ENCODE measurements around the gene WDR5. TPM values are rescaled to one million over a fixed set of nuclear protein-coding genes. Genes with fewer than 3 reads are reported as not detected.

Gene WDR5
- total RNA-seq, 1 donor from 2014 or later = 13.9 TPM

DNA sequence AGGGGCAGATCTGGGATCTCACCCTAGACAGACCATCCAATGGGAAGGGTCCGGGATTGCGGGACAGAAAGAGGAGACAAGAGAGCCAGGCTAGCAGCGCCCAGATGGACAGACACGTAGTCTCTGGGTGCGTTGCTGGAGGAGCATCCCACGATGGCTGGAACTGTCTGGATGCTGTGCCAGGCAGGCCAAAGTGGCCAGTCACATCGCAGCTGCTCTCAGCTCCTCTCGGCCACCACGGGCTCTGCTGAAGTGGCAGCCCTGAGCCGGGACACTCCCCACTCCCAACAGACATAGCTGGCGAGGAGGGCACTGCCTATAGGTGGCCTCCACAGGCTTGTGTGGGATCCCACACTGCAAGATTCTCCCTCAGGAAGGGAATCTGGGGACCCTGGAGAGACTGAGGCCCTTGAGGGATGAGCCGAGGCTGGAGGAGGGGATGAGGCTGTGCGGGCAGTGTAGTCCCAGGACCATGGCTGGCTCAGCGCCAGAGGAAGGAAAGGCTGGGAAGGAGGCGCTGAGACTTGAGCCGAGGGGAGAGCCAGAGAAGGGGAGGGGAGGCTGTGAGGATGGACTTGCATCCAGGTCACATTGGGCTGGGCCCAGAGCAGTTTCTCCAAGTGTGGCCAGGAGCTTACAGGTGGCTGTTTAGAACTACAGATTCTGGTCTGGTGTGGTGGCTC is 10.3 kb upstream of the WDR5 start:
- H3K27me3 ChIP-seq = no peaks in the 10 kb centered on the region
- DNase-seq (ENCODE audit: low spot score in 2 of 2) = no peak
- H3K4me3 ChIP-seq = no peak overlapping the region
- intact Hi-C loops (cut with DNase I) = no loop called here
- no peaks in the 10 kb centered on the region for H3K36me3 ChIP-seq
- H3K4me1 ChIP-seq = no peaks in the 10 kb centered on the region
- TF ChIP-seq, protein P1, sequence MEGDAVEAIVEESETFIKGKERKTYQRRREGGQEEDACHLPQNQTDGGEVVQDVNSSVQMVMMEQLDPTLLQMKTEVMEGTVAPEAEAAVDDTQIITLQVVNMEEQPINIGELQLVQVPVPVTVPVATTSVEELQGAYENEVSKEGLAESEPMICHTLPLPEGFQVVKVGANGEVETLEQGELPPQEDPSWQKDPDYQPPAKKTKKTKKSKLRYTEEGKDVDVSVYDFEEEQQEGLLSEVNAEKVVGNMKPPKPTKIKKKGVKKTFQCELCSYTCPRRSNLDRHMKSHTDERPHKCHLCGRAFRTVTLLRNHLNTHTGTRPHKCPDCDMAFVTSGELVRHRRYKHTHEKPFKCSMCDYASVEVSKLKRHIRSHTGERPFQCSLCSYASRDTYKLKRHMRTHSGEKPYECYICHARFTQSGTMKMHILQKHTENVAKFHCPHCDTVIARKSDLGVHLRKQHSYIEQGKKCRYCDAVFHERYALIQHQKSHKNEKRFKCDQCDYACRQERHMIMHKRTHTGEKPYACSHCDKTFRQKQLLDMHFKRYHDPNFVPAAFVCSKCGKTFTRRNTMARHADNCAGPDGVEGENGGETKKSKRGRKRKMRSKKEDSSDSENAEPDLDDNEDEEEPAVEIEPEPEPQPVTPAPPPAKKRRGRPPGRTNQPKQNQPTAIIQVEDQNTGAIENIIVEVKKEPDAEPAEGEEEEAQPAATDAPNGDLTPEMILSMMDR (IDR thresholded peaks at IDR 0.05) = no peak
- no peaks in the 10 kb centered on the region for H3K9me3 ChIP-seq
- no peak overlapping the region for H3K27ac ChIP-seq

DNA sequence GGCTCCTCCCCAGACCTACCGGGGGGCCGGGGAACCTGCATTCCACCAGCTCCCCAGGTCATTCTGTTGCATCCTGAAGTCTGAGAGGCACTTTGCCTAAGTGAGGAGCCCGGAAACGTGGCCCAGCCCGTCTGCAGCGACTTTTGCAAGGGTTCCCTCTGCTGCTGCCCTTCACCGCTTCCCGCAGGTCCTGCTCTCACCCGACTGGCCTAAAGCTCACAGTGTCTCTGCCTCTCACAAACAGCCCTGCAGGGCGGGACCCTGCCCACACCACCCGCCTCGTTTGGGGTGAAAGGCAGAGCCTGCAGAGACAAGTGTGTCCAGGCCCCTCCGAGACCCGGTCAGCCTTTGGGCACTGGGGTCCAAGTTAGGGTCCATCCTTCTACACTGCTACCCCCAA is 9.5 kb upstream of the WDR5 start:
- Histone ChIP-seq H3K27ac (no peak overlapping the region), H3K9me3 (no peaks in the 10 kb centered on the region), H3K27me3 (no peaks in the 10 kb centered on the region), H3K4me1 (peaks cover 0 to 6% of the 10 kb centered on the region in 2 donors), H3K4me3 (no peak overlapping the region), H3K36me3 (no peaks in the 10 kb centered on the region)
- intact Hi-C loops (cut with DNase I) = no loop called here
- no peak for DNase-seq (ENCODE audit: low spot score in 2 of 2)
- TF ChIP-seq, protein P1 (IDR thresholded peaks at IDR 0.05) = no peak

GRCh38 chr9:134127065-134127580 is 8.8 kb upstream of the WDR5 start:
- DNase-seq (ENCODE audit: low spot score in 2 of 2) = no peak
- no peak overlapping the region for H3K27ac ChIP-seq
- peaks cover 0 to 8% of the 10 kb centered on the region in 2 donors for H3K4me1 ChIP-seq
- TF ChIP-seq, protein P1 (IDR thresholded peaks at IDR 0.05) = no peak
- H3K27me3 ChIP-seq = no peaks in the 10 kb centered on the region
- no peak overlapping the region for H3K4me3 ChIP-seq
- intact Hi-C loops (cut with DNase I) = no loop called here
- H3K36me3 ChIP-seq = no peaks in the 10 kb centered on the region
- no peaks in the 10 kb centered on the region for H3K9me3 ChIP-seq

- TF ChIP-seq, protein P1 (IDR thresholded peaks at IDR 0.05) = no peak
- no peak overlapping the region for H3K27ac ChIP-seq
- peaks cover 0 to 8% of the 10 kb centered on the region in 2 donors for H3K4me1 ChIP-seq
Observed at GRCh38 chr9:134127616-134128015, 8.3 kb upstream of the WDR5 start.

GRCh38 chr9:134128727-134129679 is 6.9 kb upstream of the WDR5 start:
- no peak for DNase-seq (ENCODE audit: low spot score in 2 of 2)
- H3K9me3 ChIP-seq = no peaks in the 10 kb centered on the region
- peaks cover 0 to 8% of the 10 kb centered on the region in 2 donors for H3K4me1 ChIP-seq
- intact Hi-C loops (cut with DNase I) = no loop called here
- H3K4me3 ChIP-seq = no peak overlapping the region
- no peak overlapping the region for H3K27ac ChIP-seq
- TF ChIP-seq, protein P1 (IDR thresholded peaks at IDR 0.05) = no peak
- no peaks in the 10 kb centered on the region for H3K36me3 ChIP-seq
- no peaks in the 10 kb centered on the region for H3K27me3 ChIP-seq

More at GRCh38 chr9:134127616-134128015, 8.3 kb upstream of the WDR5 start:
- Histone ChIP-seq H3K36me3 (no peaks in the 10 kb centered on the region), H3K9me3 (no peaks in the 10 kb centered on the region), H3K4me3 (no peak overlapping the region), H3K27me3 (no peaks in the 10 kb centered on the region)
- intact Hi-C loops (cut with DNase I) = no loop called here
- no peak for DNase-seq (ENCODE audit: low spot score in 2 of 2)
